Measurements from ENCODE around the gene DPYSL3.

GRCh38 chr5:147481874-147482705 is 27.8 kb downstream of the DPYSL3 start:
- TF ChIP-seq EZH2phosphoT487 (IDR thresholded peaks at IDR 0.05; ENCODE audit: insufficient read depth, low read depth) = no peak
- TF ChIP-seq EZH2 (IDR thresholded peaks at IDR 0.05; ENCODE audit: insufficient read depth, poor library complexity, severe bottlenecking) = no peak
